Liver (tissue), 3 donors: Measurements from ENCODE around the gene COPS8.

Experiments
- CTCF ChIP-seq: fragments of 150-350 bp; IDR thresholded peaks from 2 replicates; pipeline ENCODE4 v1.5.1; 2017; ENCODE audit warnings: improper control_type of control experiment, low read depth, low read length; ENCODE audit not compliant: missing input control
- FOXA2 ChIP-seq: IDR thresholded peaks from 2 replicates; pipeline ENCODE4 v1.6.1; 2016; ENCODE audit warnings: antibody characterized with exemption
- GABPA ChIP-seq, 2 donors: IDR thresholded peaks in 1 of 2; conservative IDR thresholded peaks in 1 of 2; 2 replicates each; pipeline ENCODE4 v1.6.1; 2016; ENCODE audit warnings: antibody characterized with exemption in 2 of 2, mild to moderate bottlenecking in 1 of 2, moderate library complexity in 1 of 2
- JUND ChIP-seq, 2 donors: IDR thresholded peaks; 2 replicates each; pipeline ENCODE4 v1.6.1; 2016; ENCODE audit warnings: antibody characterized with exemption in 2 of 2
- MAX ChIP-seq: IDR thresholded peaks from 2 replicates; pipeline ENCODE4 v1.6.1; 2016; ENCODE audit warnings: antibody characterized with exemption
- NR2F2 ChIP-seq: IDR thresholded peaks from 2 replicates; pipeline ENCODE4 v1.6.1; 2016; ENCODE audit warnings: antibody characterized with exemption
- YY1 ChIP-seq: IDR thresholded peaks from 2 replicates; pipeline ENCODE4 v1.6.1; 2016; ENCODE audit warnings: antibody characterized with exemption, mild to moderate bottlenecking
- TF ChIP-seq, protein P1 (sequence below): IDR thresholded peaks from 2 replicates; pipeline ENCODE4 v1.6.1; 2016; ENCODE audit warnings: antibody characterized with exemption, mild to moderate bottlenecking
- donor health status: healthy.
- donor health status: healthy.

DNA sequence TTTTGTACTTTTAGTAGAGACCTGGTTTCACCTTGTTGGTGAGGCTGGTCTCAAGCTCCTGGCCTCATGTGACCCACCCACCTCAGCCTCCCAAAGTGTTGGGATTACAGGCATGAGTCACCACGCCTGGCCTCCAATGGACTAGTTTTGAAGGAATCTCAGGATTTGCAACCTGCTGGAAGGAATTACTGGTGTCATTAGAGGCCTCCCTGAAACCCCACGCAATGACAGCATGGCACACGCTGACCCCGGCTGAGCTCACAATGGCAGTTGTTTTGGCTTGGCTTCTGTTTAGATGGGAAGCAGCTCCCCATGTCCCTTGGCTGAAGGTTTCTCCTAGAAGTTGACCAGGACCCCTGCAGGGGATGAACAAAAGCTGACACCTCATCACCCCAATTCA is 23.1 kb upstream of the COPS8 start:
- TF ChIP-seq FOXA2 (no peak), CTCF (no peak), YY1 (no peak), GABPA (IDR thresholded peaks at IDR 0.05 in 1 of 2, conservative IDR thresholded peaks at IDR 0.05 in 1 of 2) (no peak), NR2F2 (no peak), JUND (IDR thresholded peaks at IDR 0.05) (no peak), MAX (no peak)
- TF ChIP-seq, protein P1, sequence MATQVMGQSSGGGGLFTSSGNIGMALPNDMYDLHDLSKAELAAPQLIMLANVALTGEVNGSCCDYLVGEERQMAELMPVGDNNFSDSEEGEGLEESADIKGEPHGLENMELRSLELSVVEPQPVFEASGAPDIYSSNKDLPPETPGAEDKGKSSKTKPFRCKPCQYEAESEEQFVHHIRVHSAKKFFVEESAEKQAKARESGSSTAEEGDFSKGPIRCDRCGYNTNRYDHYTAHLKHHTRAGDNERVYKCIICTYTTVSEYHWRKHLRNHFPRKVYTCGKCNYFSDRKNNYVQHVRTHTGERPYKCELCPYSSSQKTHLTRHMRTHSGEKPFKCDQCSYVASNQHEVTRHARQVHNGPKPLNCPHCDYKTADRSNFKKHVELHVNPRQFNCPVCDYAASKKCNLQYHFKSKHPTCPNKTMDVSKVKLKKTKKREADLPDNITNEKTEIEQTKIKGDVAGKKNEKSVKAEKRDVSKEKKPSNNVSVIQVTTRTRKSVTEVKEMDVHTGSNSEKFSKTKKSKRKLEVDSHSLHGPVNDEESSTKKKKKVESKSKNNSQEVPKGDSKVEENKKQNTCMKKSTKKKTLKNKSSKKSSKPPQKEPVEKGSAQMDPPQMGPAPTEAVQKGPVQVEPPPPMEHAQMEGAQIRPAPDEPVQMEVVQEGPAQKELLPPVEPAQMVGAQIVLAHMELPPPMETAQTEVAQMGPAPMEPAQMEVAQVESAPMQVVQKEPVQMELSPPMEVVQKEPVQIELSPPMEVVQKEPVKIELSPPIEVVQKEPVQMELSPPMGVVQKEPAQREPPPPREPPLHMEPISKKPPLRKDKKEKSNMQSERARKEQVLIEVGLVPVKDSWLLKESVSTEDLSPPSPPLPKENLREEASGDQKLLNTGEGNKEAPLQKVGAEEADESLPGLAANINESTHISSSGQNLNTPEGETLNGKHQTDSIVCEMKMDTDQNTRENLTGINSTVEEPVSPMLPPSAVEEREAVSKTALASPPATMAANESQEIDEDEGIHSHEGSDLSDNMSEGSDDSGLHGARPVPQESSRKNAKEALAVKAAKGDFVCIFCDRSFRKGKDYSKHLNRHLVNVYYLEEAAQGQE = no peak
